ENCODE data around the gene MFGE8.

DNA sequence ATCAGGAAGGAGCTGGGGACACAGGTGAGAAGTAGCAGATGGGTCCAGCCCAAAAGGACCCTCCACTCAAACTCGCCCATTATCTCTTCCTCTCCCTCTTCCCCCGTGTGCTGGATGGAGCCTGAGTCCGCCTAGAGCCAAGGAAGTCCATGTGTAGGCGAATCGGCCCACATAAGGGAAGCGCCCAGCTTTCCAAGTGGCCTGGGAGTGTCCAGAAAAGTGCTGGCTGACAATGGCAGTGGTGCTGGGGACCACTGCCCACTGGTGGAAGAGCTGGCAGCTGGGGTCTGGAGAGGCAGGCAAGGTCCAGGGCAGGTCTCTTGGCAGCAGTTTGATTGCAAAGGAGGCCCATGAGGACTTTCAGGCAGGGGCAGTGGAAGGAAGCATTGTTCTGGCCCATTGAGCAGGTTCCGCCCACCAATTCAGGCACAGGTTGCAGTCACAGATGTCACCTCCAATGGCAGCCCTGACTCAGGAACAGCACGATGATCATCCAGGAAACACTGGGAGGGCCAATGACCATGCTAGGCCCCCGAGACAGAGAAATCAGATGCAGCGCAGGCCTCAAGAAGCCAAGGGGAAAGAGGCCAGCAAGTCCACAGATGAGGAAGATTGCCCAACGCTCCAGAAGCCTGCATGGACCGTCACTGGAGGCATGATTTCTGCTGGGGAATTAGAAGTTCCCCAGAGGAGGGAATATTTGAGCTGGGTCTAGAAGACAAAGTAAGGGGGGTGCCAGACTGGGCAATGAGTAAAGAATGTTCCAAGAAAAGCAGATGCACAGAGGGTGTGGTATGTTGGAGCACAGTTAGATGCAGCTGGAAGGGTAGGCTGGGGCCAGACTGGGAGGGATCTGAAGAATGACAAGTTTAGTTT, 3.0 kb downstream of the MFGE8 start:
- TF ChIP-seq, protein P1, sequence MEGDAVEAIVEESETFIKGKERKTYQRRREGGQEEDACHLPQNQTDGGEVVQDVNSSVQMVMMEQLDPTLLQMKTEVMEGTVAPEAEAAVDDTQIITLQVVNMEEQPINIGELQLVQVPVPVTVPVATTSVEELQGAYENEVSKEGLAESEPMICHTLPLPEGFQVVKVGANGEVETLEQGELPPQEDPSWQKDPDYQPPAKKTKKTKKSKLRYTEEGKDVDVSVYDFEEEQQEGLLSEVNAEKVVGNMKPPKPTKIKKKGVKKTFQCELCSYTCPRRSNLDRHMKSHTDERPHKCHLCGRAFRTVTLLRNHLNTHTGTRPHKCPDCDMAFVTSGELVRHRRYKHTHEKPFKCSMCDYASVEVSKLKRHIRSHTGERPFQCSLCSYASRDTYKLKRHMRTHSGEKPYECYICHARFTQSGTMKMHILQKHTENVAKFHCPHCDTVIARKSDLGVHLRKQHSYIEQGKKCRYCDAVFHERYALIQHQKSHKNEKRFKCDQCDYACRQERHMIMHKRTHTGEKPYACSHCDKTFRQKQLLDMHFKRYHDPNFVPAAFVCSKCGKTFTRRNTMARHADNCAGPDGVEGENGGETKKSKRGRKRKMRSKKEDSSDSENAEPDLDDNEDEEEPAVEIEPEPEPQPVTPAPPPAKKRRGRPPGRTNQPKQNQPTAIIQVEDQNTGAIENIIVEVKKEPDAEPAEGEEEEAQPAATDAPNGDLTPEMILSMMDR (IDR thresholded peaks at IDR 0.05): no peak
- no peak for TF ChIP-seq POLR2A (IDR thresholded peaks at IDR 0.05)

Data from right lobe of liver (tissue), 4 donors.